ENCODE data around the gene LAMA2.
"Not testable (repeated sequence)": the region's sequence is repeated elsewhere in the genome, so short reads cannot be mapped to it uniquely, and the experiment has no call there.

The LAMA2 gene

GRCh38 chr6:129008591-129008990 is 125.7 kb downstream of the LAMA2 start:
- no peak for DNase-seq

DNA sequence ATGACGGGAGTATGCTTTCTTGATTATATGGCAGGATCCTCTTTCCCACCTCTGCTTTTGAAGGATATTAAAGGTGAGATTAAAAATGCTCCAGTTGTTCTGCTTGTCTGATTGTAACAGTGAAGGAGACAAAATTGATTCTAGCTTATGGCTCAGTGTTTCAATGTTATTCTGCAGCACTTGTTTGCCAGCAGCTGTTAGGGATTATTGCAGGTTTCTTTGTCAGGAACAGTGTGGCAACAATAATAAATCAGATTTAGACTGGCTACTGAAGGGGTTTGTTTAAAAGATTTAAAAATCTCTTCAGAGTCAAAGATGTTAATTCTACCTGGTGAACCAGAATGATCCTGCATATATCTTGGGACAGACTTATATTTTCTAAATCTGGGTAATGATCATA is 126.9 kb downstream of the LAMA2 start:
- DNase-seq: no peak

DNA sequence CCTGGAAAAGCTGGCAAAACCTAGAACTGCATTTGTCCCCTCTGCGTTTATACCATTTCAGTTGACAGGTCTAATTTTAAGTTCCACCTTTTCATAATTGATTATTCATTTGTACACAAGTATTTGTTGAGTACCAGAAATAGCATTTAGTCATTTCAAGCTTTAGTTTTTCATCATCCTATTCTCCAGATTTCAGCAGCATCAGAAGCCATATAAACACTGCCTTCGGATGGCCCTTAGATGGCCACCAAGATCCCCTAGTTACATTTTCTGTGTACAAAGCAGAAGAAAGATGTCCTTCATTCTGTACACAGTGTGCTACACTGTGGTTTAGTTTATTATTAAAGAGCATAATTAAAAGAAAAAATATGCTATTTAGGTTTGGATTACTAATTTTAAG is 131.4 kb downstream of the LAMA2 start:
- DNase-seq: no peak

DNA sequence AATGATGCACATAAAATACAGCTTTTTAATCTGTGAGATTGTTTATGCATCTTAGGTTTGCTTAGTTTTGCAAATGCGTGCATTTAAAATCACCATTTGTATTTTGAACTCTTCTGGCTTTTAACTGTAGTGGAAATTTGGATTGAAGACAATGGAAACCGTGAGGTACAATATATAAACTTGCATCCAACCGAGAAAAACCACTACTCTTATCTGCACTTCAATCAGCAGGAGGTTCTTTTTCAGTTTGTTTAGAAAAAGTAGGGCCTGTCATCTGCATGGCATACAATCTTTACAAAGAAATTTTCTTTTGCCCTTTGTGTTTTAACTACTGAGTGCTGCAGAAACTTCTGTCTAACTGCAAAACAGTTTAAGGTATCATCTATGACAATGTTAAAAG is 132.8 kb downstream of the LAMA2 start:
- DNase-seq: no peak

DNA sequence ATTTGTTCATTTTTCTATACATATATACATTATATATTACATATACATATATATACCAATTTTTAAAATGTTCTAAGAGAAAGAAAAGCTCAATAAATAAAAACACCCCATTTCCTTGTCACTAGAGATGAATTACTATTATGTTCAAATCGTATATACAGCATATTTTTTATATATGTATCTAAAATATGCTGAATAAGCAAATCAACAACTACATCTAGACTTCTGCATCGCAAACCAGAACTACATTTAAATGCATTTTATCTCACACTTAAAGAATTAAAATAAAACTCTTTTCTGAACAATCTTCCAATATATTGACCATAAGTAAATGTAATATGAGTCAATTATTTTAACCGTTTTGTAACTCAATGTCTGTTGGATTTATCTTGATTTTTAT is 133.9 kb downstream of the LAMA2 start:
- DNase-seq: no peak

GRCh38 chr6:129022011-129022553 is 139.1 kb downstream of the LAMA2 start:
- DNase-seq: no peak

GRCh38 chr6:129026601-129027000 is 143.7 kb downstream of the LAMA2 start:
- DNase-seq: no peak

- DNase-seq: no peak
Observed at GRCh38 chr6:129029778-129030177, 146.8 kb downstream of the LAMA2 start.

DNA sequence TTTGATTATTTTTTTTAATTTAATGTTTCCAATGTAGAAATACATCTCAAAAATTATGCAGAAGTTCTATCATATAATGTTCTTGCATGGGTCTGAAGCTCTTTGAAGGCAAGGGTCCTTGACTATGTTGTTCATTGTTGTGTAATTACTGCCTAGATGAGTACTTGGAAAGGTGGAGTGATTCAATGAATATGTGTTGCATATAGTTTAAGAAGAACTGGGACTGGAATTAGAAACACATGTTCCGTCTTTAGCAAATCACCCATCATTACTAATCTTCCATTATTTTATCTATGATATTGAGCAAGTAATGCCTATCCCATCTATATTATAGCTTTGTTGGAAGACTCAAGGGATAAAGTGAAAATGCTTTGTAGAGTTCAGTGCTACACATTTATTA is 147.3 kb downstream of the LAMA2 start:
- no peak for DNase-seq

GRCh38 chr6:129031051-129031599 is 148.2 kb downstream of the LAMA2 start:
- no peak for DNase-seq

DNA sequence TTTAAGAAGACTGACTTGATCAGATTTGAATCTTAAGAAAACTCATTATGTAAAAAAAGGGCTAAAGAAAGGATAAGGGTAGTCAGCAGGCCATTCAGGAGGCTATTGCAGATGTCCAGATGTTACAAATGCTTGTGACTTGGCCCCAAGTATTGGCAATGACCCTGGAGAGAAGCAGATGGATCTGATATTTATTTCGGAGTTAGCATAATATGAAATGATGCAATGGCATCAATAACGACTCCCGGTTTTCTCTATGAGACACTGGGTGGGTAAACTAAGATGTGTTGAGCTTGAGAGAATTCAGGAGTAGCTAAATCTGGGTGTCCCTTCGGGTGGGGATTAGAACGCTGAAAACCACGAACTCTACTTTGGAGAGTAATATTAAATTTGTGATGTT is 149.7 kb downstream of the LAMA2 start:
- no peak for DNase-seq

- no peak for DNase-seq
Observed at GRCh38 chr6:129033180-129033579, 150.2 kb downstream of the LAMA2 start.

DNA sequence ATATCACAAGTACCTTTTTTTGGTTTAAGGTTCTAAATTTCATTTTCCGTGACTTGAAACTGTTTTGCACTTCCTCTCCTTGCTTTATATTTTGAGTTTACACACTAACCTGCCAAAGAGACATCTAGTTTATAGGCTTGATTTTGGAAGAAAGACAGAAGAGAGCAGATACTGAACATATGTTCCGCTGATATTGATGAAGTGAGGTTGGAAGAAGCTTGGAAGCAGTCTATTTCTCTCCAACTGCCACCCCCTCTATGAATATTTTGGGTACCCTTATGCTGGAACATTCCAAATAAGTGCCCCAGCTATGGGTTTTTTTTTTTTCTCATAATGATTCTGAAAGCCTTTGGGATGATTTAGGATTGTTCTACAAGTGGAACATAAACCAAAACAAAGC is 150.6 kb downstream of the LAMA2 start:
- no peak for DNase-seq

GRCh38 chr6:129041563-129041962 is 158.6 kb downstream of the LAMA2 start:
- DNase-seq: no peak

DNA sequence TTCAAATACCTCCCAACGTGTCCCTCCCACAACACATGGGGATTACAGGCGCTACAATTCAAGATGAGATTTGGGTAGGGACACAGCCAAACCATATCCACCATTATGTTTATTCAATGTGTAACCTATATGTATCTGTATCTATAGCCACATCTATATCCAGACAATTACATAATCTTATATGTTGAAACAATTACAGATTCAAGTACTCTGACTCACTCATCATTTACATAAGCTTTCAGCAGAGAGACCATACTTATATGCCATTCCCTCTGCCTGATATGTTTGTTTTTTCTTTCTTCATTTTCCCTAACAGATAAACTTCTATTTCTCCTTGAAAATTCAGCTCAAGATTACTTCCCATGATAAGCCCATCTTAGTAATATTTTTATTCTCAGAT is 163.6 kb downstream of the LAMA2 start:
- no peak for DNase-seq

- no peak for DNase-seq
Observed at GRCh38 chr6:129047834-129048233, 164.9 kb downstream of the LAMA2 start.

DNA sequence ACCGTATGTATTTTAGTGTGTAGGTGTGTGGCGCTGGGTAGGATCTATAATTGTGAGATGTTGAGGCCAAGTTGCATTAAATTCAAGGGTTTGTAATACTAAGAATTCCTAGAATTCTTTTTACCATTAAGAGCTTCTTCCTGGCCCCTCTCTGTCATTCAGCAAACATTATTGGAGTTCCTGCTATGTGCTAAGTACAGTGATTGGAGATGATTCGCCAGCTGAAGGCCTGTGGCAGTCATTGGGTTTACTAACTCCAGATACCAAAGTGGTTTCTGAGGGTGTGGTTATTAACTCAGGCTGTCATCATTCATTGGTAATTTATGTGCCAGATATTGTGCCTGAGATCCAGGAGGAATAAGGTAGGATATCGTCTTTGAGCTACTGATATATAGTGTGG is 167.1 kb downstream of the LAMA2 start:
- DNase-seq: no peak

DNA sequence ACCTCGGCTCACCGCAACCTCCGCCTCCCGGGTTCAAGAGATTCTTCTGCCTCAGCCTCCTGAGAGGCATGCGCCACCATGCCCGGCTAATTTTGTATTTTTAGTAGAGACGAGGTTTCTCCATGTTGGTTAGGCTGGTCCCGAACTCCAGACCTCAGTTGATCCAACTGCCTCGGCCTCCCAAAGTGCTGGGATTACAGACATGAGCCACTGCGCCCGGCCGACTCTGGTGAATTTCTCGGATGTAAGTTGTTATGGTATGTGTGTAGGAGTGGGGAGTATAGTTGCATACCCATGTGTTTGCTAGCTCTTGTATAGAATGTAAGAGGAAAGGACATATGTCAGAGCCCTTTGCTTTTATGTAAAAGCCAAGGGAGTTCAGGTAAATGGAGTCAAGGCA is 170.2 kb downstream of the LAMA2 start:
- not testable (repeated sequence) for DNase-seq

- no peak for DNase-seq
Observed at GRCh38 chr6:129055796-129056195, 172.9 kb downstream of the LAMA2 start.

DNA sequence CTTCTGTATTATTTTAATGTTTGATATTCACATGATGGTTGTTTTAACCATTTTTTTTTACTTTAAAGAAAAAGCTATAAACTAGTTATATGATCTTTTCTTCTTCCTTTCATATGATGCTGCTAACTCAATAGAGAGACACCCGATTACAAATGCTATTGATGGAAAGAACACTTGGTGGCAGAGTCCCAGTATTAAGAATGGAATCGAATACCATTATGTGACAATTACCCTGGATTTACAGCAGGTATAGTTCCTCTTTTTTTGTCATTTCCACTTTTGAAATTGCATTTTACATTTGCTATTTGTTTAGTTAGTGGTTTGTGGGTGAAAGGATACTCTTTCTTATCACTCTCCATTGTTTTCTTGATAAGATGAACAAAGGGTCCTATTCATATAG is 176.7 kb downstream of the LAMA2 start:
- no peak for DNase-seq

DNA sequence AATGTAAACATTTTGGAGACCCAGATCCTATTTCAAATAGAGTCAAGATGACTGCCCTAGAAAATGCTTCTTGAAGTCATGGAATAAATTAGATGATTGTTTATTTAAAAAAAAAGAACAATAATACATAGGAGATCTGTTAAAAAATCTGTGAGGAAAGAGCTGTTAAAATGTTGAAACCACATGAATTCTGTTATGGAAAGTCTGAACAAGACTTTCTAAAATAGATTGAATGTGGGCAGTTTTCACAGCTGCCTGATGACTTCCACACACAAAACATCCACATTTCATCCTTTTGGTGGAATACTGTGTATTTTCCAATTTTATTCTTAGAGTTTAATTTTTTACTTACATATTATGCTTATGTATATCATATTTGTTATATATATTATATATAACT is 186.1 kb downstream of the LAMA2 start:
- DNase-seq: no peak

- no peak for DNase-seq
Observed at GRCh38 chr6:129073051-129073450, 190.1 kb downstream of the LAMA2 start.

DNA sequence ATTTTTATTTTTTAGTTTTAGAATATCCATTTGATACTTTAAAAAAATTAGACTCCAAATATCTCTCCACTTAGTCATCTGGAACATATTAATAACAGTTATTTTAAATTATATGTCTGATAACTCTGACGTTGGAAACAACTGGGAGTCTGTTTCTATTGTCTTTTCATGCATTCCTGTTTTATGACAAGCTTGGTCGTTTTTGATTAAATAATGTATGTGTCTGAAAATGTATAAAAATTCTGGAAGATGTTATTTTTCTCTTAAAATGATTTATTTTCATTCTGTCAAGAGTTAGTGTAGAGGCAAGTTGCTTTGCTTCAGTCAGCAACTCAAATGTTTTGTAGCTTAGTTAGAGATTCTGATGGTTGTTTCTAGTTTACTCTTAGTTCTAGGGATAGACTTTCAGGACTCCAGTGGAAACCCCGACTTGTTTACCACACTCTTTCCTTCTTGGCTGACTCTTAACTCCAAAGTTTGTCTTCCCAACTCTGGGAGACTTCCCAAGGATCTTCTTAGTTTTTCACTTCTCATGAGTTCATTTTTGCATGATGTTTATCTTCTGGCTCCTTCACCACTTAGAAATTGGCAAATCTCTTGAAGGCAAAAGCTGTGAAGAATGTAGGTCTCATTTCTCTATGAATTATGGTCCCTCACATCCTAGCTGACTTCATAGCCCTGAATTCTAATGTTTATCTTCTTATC is 190.9 kb downstream of the LAMA2 start:
- DNase-seq: no peak

DNA sequence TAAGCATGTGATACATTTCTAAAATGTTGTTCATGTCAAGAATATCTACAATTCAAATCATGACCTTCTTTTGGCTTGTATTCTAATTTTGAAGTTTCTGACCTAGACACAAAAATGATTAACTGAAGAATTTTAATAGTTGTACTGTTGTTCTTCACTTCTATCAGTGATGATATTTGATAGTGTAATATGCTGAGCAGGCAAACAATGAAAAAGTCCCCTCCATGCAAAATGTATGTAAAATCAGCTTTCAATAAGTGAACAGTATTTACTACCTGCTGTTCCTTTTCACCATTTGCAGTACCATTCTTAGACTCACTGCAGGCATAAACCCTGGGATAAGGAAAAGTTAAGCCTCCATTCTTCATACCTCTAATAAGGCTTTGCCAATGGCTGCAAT is 201.5 kb downstream of the LAMA2 start:
- DNase-seq: no peak

DNA sequence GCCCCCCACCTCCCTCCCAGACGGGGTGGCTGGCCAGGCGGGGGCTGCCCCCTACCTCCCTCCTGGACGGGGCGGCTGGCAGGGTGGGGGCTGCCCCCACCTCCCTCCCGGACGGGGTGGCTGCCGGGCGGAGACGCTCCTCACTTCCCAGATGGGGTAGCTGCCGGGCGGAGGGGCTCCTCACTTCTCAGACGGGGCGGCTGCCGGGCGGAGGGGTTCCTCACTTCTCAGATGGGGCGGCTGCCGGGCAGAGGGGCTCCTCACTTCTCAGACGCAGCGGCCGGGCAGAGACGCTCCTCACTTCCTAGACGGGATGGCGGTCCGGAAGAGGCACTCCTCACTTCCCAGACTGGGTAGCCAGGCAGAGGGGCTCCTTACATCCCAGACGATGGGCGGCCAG is 205.5 kb downstream of the LAMA2 start:
- DNase-seq: not testable (repeated sequence)

Measured in NCI-H446 treated with DMSO at 0.1 percent for 48 hours (cell line).